HG02623 (cell line): ENCODE data around the gene GAS7.
"Not testable (repeated sequence)": the region's sequence is repeated elsewhere in the genome, so short reads cannot be mapped to it uniquely, and the experiment has no call there.

Source experiments
- ATAC-seq: cut with Tn5 transposase; IDR thresholded peaks from one replicate; pipeline ENCODE4 v1.9.1; 2021; ENCODE audit warnings: moderate library complexity; ENCODE audit not compliant: unreplicated experiment

GAS7 gene

GRCh38 chr17:9922012-9922848 is 276.2 kb downstream of the GAS7 start:
- ATAC-seq, result no peak

GRCh38 chr17:9921216-9921615 is 277.2 kb downstream of the GAS7 start:
- not testable (repeated sequence) for ATAC-seq

DNA sequence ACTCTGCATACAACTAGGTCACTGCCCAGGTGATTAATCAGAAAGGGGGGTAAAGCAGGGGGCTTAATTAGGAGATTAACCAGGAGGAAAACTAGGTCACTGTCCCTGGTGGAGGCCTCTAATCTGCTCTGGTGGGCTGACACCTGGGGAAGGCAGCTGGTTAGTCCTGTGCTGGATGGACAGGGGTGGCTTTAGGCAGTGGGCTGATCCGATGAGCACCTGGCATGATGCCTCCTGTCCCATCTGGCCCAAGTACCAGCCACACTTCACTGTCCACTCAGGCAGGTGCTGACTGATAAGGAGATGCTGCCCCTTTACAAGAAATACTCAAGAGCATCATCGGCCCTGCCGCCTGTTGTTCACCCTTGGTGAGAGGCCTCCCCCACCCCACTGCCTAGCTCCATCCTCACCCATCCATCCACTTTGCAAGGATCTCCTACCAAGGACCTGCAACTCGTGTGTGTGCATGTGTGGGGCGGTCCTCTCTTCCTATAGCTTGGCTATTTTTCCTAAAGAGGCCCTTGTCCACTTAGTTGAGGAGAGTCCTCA is 279.5 kb downstream of the GAS7 start:
- no peak for ATAC-seq

DNA sequence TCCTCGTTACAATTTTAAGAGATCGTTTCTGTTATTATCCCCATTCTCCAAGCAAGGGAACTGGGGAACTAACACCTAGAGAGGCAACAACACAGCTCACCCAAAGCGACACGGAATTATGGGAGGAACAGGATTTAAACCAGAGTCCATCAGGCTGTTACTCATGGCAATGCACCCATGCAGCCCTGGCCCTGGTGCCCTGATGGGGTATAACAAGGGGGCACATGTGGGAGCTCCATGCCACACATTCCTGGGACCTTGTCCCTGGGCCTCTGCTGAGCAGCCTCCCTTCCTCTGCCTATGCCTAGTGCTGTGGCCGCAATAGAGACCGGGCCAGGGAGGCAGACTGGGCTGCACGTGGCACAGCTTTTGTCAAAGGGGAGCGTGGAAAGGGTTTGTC is 280.1 kb downstream of the GAS7 start:
- ATAC-seq, result no peak

DNA sequence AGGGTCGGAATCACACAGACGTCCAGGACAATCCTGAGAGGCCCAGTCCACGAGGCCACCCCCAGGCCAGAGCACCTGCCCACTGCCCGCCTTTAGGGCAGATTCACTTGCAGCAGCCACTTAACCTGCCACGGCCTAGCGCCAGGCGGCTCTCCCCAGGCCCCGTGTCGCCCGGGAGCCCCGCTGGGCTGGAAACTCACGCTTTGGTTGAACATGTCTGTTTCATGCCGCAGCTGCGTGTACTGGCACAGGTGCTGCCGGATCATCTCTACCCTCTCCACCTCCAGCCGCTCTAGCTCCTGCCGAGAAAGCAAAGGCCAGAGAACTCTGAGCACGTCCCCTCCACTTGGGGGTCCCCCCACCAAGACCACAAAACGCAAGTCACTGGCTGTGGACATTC is 280.6 kb downstream of the GAS7 start:
- no peak for ATAC-seq

DNA sequence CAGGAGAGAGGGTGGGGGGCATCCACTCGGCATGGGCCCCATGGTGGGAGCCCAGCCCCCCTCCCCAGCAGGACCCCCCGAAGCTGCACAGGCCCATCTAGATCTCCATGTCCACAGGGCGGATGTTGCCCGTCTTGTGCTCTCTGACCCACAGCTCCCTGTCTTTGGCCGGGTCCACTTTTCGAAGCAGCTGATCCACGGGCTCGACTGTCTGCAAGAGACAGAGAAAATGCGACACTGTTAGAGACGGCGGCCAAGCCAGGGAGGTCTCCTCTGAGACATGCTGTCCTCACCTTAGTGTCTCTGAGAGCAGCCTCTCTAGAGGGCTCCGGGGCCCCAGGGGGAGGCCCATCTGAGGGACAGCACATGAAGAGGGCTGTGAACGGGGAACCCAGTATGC is 281.3 kb downstream of the GAS7 start:
- no peak for ATAC-seq

DNA sequence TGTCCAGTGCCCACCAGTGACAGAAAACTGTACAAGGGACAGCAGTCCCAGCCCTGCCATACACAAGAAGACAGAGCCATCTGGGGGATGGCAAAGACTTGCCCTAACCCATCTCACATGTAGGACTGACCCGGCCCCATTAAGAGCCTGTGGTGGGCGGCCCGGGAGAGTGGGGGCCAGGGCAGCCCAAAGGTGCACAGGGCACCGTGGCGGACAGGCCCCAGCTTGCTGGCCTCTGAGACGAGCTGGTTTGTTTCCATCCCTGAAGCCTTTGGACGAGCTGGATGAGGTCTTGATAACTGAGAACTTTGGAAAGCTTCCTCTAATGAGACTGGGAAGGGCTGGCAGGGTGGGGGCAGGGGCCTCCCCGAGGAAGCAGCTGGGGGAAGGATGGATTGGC is 282.3 kb downstream of the GAS7 start:
- ATAC-seq, result no peak

- ATAC-seq, result no peak
These were observed 284.9 kb downstream of the GAS7 start for GRCh38 chr17:9913476-9913875.

GRCh38 chr17:9912121-9913099 is 286.0 kb downstream of the GAS7 start:
- ATAC-seq, result no peak

GRCh38 chr17:9911089-9911488 is 287.3 kb downstream of the GAS7 start:
- no peak for ATAC-seq

- no peak for ATAC-seq
These were observed 289.8 kb downstream of the GAS7 start for GRCh38 chr17:9908649-9909042.

DNA sequence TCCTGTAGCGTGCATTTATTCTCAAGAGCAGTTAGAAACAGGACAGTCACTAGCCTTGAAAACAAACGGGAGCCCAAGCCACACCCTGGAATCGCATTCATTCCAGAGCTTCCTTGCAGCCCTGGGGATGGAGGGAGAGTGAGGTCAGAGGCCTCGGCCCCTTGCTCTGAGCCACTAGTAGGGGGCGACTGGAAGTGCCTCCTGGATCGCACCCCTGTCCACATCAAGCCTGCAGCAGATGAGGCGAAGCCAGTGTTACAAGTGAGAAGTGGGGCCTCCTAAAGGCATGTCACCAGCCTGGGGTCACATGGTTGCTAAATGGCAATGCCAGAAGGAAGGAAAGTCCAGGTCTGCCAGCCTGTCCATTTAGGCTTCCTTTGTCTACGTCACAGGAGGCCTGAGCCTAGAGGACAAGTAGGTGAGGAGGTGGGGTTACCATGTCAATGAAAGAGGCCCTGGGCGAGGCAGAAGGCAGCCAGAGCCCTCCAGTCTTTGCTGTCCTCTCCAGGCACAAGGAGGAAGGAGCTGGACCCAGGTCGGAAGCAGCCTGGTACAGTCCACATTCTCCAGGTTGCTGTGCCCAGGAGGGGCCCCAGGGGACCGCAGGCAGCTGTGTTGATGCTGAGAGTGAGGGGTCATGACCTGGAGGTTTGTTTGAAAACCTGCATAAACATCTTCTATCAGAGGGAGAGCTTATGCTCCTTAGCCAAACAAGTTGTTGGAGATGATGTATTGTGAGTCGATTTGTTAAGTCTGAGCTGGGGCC is 290.3 kb downstream of the GAS7 start:
- ATAC-seq, result no peak

GRCh38 chr17:9907131-9907530 is 291.3 kb downstream of the GAS7 start:
- ATAC-seq, result no peak

DNA sequence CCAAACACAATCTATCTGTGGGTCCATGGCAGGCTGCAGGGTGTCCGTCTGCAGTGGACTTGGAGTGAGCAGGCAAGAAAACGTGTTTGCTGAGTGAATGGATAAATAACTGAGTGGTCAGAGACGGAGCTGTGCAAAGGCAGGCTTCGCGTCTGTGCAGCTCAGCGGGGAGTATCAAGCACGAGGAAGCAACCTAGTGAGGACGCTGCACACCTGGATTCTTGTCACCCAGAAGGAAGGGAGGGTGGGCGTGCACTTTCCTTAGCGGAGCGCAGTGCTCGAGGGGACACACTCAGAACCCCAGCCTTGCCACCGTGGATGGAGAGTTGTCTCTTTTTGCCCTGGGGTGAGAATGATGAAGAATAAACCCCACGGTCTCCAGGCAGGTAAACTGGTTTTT is 291.8 kb downstream of the GAS7 start:
- ATAC-seq, result no peak

- peak; percentile 45 for ATAC-seq
These were observed 292.5 kb downstream of the GAS7 start for GRCh38 chr17:9905902-9906301.

- ATAC-seq, result no peak
These were observed 293.4 kb downstream of the GAS7 start, which contains the start of gene RCVRN for GRCh38 chr17:9905078-9905415. TSS of gene RCVRN (minus strand) at chr17:9905271. CDS start at chr17:9905180, 91 bp downstream.

- no peak for ATAC-seq
These were observed 293.9 kb downstream of the GAS7 start for GRCh38 chr17:9904277-9905077.

GRCh38 chr17:9902120-9902519 is 296.3 kb downstream of the GAS7 start:
- no peak for ATAC-seq

DNA sequence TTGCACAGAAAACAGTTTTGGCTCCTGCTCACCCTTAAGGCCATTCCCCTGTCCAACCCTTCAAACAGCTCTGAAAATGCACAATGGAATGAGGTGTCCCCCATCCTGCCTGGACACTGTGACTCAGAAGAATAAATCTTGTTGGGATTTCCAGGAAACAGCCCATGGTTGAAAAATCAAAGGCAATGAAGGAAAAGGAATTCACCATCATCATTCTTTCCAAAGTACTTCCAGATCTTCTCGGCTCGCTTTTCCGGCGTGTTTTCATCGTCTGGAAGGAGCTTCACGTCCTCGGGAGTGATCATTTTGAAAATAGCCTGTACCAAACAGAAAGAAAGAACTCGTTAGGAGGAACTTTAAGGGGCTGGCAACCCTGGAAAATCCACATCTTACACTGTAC is 297.6 kb downstream of the GAS7 start:
- no peak for ATAC-seq

GRCh38 chr17:9900044-9900594 is 298.3 kb downstream of the GAS7 start:
- ATAC-seq, result no peak
